Endothelial cell of umbilical vein (primary cell): Measurements from ENCODE around the gene ACBD3. TPM values are rescaled to one million over a fixed set of nuclear protein-coding genes. Genes with fewer than 3 reads are reported as not detected.

Source experiments
- BruUV-seq: library from RNA; stranded (reverse); fragments of 400-500 nt; replicated peaks from 2 replicates; lab custom pipeline; 2021; lab: Mats Ljungman, UMichigan
- CTCF ChIA-PET: fragments of 300-600, 350-600 bp; sonication (Branson Sonifier 250); formaldehyde crosslinking; loops from one replicate; lab custom pipeline; 2021; ENCODE audit warnings: antibody characterized with exemption, inconsistent platforms; lab: Charles Lee
- POLR2A ChIA-PET: fragments of 300-600, 350-600 bp; sonication (Branson Sonifier 250); formaldehyde crosslinking; loops from one replicate; lab custom pipeline; 2021; ENCODE audit warnings: antibody characterized with exemption, inconsistent platforms; lab: Charles Lee
- DNase-seq: peaks from one replicate; pipeline ENCODE4 v3.0.0-alpha.2; 2011; ENCODE audit warnings: low read depth, low spot score
- FAIRE-seq: peaks from 2 replicates; lab custom pipeline; 2011; peaks lifted over from hg19 to GRCh38; lab: Jason Lieb, UNC
- H2AFZ ChIP-seq: 2 replicates; pipeline ENCODE4 v1.6.0; 2012; ENCODE audit warnings: low read depth, low read length, control low read depth, inconsistent platforms
- H3K27ac ChIP-seq: 2 replicates; pipeline ENCODE4 v1.5.1; 2011; ENCODE audit warnings: low read depth, mild to moderate bottlenecking, control low read depth, low read length, moderate library complexity; ENCODE audit not compliant: insufficient read depth
- H3K27me3 ChIP-seq, 2 experiments: 2 replicates each; pipeline versions ENCODE4 v1.6.0 to v1.6.1; 2011; ENCODE audit warnings: low read length in 2 of 2, mixed read lengths in 1 of 2; ENCODE audit not compliant: control insufficient read depth in 2 of 2, insufficient read depth in 2 of 2
- H3K36me3 ChIP-seq, 2 experiments: 2 replicates in 1 of 2; 3 replicates in 1 of 2; pipeline ENCODE4 v1.5.1; 2011; ENCODE audit warnings: low read length in 2 of 2, mild to moderate bottlenecking in 1 of 2, moderate library complexity in 1 of 2; ENCODE audit not compliant: control insufficient read depth in 2 of 2, insufficient read depth in 2 of 2; ENCODE audit errors: extremely low read depth in 1 of 2
- H3K4me1 ChIP-seq: 3 replicates; pipeline ENCODE4 v1.5.1; 2011; ENCODE audit warnings: mild to moderate bottlenecking, low read length; ENCODE audit not compliant: control insufficient read depth, insufficient read depth; ENCODE audit errors: extremely low read depth
- H3K4me2 ChIP-seq: 2 replicates; pipeline ENCODE4 v1.6.1; 2011; ENCODE audit warnings: low read length, control low read depth, mixed read lengths; ENCODE audit not compliant: insufficient read depth
- H3K4me3 ChIP-seq, 3 experiments: fragments of 200-600 bp in 1 of 3; sonication (generic), shearing (Covaris generic) in 1 of 3; replicated peaks in 1 of 3; 2 replicates each; pipeline ENCODE4 v1.5.1; 2011 to 2016; ENCODE audit warnings: control low read depth in 3 of 3, low read length in 3 of 3, mild to moderate bottlenecking in 2 of 3, inconsistent platforms in 1 of 3, low read depth in 1 of 3, moderate library complexity in 1 of 3; ENCODE audit not compliant: insufficient read depth in 1 of 3
- H3K79me2 ChIP-seq: 2 replicates; pipeline ENCODE4 v1.6.0; 2012; ENCODE audit warnings: low read length, inconsistent platforms; ENCODE audit not compliant: control insufficient read depth, insufficient read depth
- H3K9ac ChIP-seq: replicated peaks from 2 replicates; pipeline ENCODE3; 2011; ENCODE audit warnings: low read length, control low read depth; ENCODE audit not compliant: insufficient read depth; ENCODE audit errors: extremely low read depth
- H3K9me1 ChIP-seq: replicated peaks from 3 replicates; pipeline ENCODE4 v1.6.0; 2011; ENCODE audit warnings: mild to moderate bottlenecking, low read length; ENCODE audit not compliant: control insufficient read depth, insufficient read depth; ENCODE audit errors: extremely low read depth
- H3K9me3 ChIP-seq: replicated peaks from 2 replicates; pipeline ENCODE4 v1.5.1; 2012; ENCODE audit warnings: low read length, inconsistent platforms; ENCODE audit not compliant: control insufficient read depth, insufficient read depth
- H4K20me1 ChIP-seq: replicated peaks from 2 replicates; pipeline ENCODE3; 2011; ENCODE audit warnings: mild to moderate bottlenecking, low read length; ENCODE audit not compliant: control insufficient read depth, insufficient read depth; ENCODE audit errors: extremely low read depth
- EZH2 ChIP-seq: IDR thresholded peaks from 2 replicates; pipeline ENCODE4 v1.6.1; 2012; ENCODE audit warnings: borderline replicate concordance, low read depth, mild to moderate bottlenecking, moderate library complexity, low read length, inconsistent platforms; ENCODE audit not compliant: severe bottlenecking
- FOS ChIP-seq: IDR thresholded peaks from 2 replicates; pipeline ENCODE4 v1.6.1; 2011; ENCODE audit warnings: mild to moderate bottlenecking, low read length, moderate library complexity, borderline replicate concordance; ENCODE audit not compliant: insufficient read depth
- GATA2 ChIP-seq: IDR thresholded peaks from 2 replicates; pipeline ENCODE4 v1.7.0; 2011; ENCODE audit warnings: low read depth, mild to moderate bottlenecking, moderate library complexity, mixed read lengths, low read length; ENCODE audit not compliant: insufficient read length, insufficient read depth
- JUN ChIP-seq: IDR thresholded peaks from 2 replicates; pipeline ENCODE4 v1.6.1; 2011; ENCODE audit warnings: borderline replicate concordance, low read depth; ENCODE audit not compliant: insufficient read length, insufficient read depth
- MYC ChIP-seq: IDR thresholded peaks from one replicate; pipeline ENCODE4 v1.6.1; 2011; ENCODE audit warnings: mild to moderate bottlenecking, low read depth, low read length
- POLR2A ChIP-seq: IDR thresholded peaks from 2 replicates; pipeline ENCODE4 v1.6.1; 2012; ENCODE audit warnings: low read depth, mild to moderate bottlenecking, control low read depth, low read length
- POLR2AphosphoS5 ChIP-seq: IDR thresholded peaks from 2 replicates; pipeline ENCODE4 v1.6.1; 2012; ENCODE audit warnings: low read depth, mild to moderate bottlenecking, control low read depth, low read length, moderate library complexity; ENCODE audit not compliant: insufficient read depth
- dilution Hi-C: fragments of 300-500 bp; cut with MboI; formaldehyde crosslinking; loops from one replicate; pipeline ENCODE4 v1.15.0; 2019; ENCODE audit warnings: low sequenced_read_pairs; ENCODE audit not compliant: extremely low pct_ligation_motif_present
- intact Hi-C: fragments of 100-400 bp; cut with micrococcal nuclease; formaldehyde crosslinking; loops from one replicate; pipeline ENCODE4 v1.10.0; 2022
- polyA plus RNA-seq, 4 experiments: library from polyadenylated mRNA; depleted of rRNA in 3 of 4; stranded (reverse) in 3 of 4; unstranded in 1 of 4; fragments of >200 nt; gene quantifications; 2 replicates each; pipeline versions ENCODE4 v1.2.1 to v1.2.3, GENCODE V29; 2011 to 2012; ENCODE audit warnings: missing spikeins in 1 of 4
- total RNA-seq: library from RNA; stranded (reverse); gene quantifications from 2 replicates; pipeline ENCODE4 v1.2.3, GENCODE V29; 2021
- TF ChIP-seq, protein P1 (sequence below): IDR thresholded peaks from 2 replicates; pipeline ENCODE4 v1.6.1; 2011; ENCODE audit not compliant: insufficient read depth, insufficient read length
- TF ChIP-seq, protein P2 (sequence below), 2 donors: IDR thresholded peaks; 1 replicate in 1 of 2; 2 replicates in 1 of 2; pipeline ENCODE4 v1.5.1; 2011; ENCODE audit warnings: low read length in 2 of 2, mild to moderate bottlenecking in 2 of 2, moderate library complexity in 2 of 2, control low read depth in 1 of 2, inconsistent platforms in 1 of 2, low read depth in 1 of 2; ENCODE audit not compliant: insufficient read depth in 1 of 2; ENCODE audit errors: extremely low read depth in 1 of 2

ACBD3 gene
- total and polyA plus RNA-seq, 2 donors (not counting 3 experiments of a cell fraction or from before 2014, with no cell fraction given) = 12.3 to 36.4 TPM

DNA sequence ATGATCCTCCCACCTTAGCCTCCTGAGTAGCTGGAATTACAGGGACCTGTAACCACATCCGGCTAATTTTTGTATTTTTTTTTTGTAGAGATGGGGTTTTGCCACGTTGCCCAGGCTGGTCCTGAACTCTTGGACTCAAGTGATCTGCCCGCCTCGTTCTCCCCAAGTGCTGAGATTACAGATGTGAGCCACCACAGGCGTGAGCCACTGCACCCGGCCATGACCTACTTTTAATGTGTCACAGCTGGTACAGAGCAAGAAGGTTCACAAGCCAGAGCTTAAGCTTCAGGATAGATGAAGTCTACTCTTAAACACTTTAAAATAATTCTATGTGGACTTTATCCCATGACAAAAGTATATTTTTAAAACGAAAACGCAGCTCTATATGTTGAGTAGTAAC lies 23.6 kb downstream of the ACBD3 start:
- H2AFZ ChIP-seq = no peak overlapping the region
- no peaks in the 10 kb centered on the region for H3K9me1 ChIP-seq
- peaks cover 11% of the 10 kb centered on the region for H3K79me2 ChIP-seq
- intact Hi-C loops = no loop called here
- H4K20me1 ChIP-seq = no peaks in the 10 kb centered on the region
- H3K36me3 ChIP-seq = peaks cover 5 to 22% of the 10 kb centered on the region in 2 experiments
- ChIA-PET CTCF (interaction anchor here (0.9 to 1.6 kb wide), 5 partner anchors 8 to 98 kb away, joined by 3 read pairs; no protein-coding TSS in a partner anchor), POLR2A (interaction anchor here (0.9 kb wide), 1 partner anchor 10 kb away, joined by 3 read pairs; no protein-coding TSS in a partner anchor)
- dilution Hi-C loops = no loop called here
- TF ChIP-seq FOS (no peak), POLR2AphosphoS5 (no peak), EZH2 (no peak), JUN (no peak), MYC (no peak), POLR2A (no peak), GATA2 (no peak)
- TF ChIP-seq, protein P1, sequence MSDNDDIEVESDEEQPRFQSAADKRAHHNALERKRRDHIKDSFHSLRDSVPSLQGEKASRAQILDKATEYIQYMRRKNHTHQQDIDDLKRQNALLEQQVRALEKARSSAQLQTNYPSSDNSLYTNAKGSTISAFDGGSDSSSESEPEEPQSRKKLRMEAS = no peak
- TF ChIP-seq, protein P2, sequence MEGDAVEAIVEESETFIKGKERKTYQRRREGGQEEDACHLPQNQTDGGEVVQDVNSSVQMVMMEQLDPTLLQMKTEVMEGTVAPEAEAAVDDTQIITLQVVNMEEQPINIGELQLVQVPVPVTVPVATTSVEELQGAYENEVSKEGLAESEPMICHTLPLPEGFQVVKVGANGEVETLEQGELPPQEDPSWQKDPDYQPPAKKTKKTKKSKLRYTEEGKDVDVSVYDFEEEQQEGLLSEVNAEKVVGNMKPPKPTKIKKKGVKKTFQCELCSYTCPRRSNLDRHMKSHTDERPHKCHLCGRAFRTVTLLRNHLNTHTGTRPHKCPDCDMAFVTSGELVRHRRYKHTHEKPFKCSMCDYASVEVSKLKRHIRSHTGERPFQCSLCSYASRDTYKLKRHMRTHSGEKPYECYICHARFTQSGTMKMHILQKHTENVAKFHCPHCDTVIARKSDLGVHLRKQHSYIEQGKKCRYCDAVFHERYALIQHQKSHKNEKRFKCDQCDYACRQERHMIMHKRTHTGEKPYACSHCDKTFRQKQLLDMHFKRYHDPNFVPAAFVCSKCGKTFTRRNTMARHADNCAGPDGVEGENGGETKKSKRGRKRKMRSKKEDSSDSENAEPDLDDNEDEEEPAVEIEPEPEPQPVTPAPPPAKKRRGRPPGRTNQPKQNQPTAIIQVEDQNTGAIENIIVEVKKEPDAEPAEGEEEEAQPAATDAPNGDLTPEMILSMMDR (IDR thresholded peaks at IDR 0.05; ENCODE audit: extremely low read depth in 1 of 2, insufficient read depth in 1 of 2, low read depth in 1 of 2, low read length in 2 of 2) = no peak
- H3K4me1 ChIP-seq = no peaks in the 10 kb centered on the region
- FAIRE-seq (no peak), DNase-seq (no peak)
- no peak overlapping the region for H3K4me3 ChIP-seq
- no peaks in the 10 kb centered on the region for H3K9me3 ChIP-seq
- no peak overlapping the region for H3K9ac ChIP-seq
- BruUV-seq = no TSS peak
- no peak overlapping the region for H3K27ac ChIP-seq
- no peaks in the 10 kb centered on the region for H3K27me3 ChIP-seq
- H3K4me2 ChIP-seq = no peak overlapping the region
